Memory B cell (primary cell): ENCODE results near the gene SLC2A13.
"Not testable (repeated sequence)": the region's sequence is repeated elsewhere in the genome, so short reads cannot be mapped to it uniquely, and the experiment has no call there.

Source experiments
- ATAC-seq: fragments of 150-1000 bp; cut with Tn5 transposase; 2 replicates; pipeline ENCODE4 v1.10.0; 2021; ENCODE audit warnings: low read depth, mild to moderate bottlenecking, moderate library complexity
- DNase-seq, 2 donors: peaks; one replicate each; pipeline ENCODE4 v3.0.0; 2022; ENCODE audit warnings: low spot score in 2 of 2
- H3K27ac Mint-ChIP-seq: one replicate; pipeline ENCODE4 v1.8.0; 2022; ENCODE audit warnings: mild to moderate bottlenecking, moderate library complexity, mixed read lengths
- H3K27me3 Mint-ChIP-seq: one replicate; pipeline ENCODE4 v1.8.0; 2022; ENCODE audit warnings: mixed read lengths
- H3K36me3 Mint-ChIP-seq: one replicate; pipeline ENCODE4 v1.8.0; 2022; ENCODE audit warnings: mild to moderate bottlenecking, mixed read lengths
- H3K4me1 Mint-ChIP-seq: one replicate; pipeline ENCODE4 v1.8.0; 2022; ENCODE audit warnings: mixed read lengths
- H3K4me3 Mint-ChIP-seq: one replicate; pipeline ENCODE4 v1.8.0; 2022; ENCODE audit warnings: mild to moderate bottlenecking, moderate library complexity, mixed read lengths
- H3K9me3 Mint-ChIP-seq: one replicate; pipeline ENCODE4 v1.8.0; 2022; ENCODE audit warnings: mixed read lengths

SLC2A13 gene

GRCh38 chr12:39852346-39852745 lies 253.5 kb downstream of the SLC2A13 start:
- Mint-ChIP-seq H3K9me3 (peaks cover 6% of the 10 kb centered on the region), H3K27me3 (no peaks in the 10 kb centered on the region), H3K4me1 (peaks cover under 1% of the 10 kb centered on the region), H3K27ac (no peak overlapping the region), H3K36me3 (peaks cover 5% of the 10 kb centered on the region), H3K4me3 (no peak overlapping the region)
- DNase-seq (no peak), ATAC-seq (no peak)

GRCh38 chr12:39848218-39848617 lies 257.7 kb downstream of the SLC2A13 start:
- DNase-seq, ATAC-seq, H3K27me3 Mint-ChIP-seq, H3K27ac Mint-ChIP-seq, H3K9me3 Mint-ChIP-seq, H3K4me3 Mint-ChIP-seq, H3K36me3 Mint-ChIP-seq: not testable (repeated sequence)
- peaks cover 12% of the 10 kb centered on the region for H3K4me1 Mint-ChIP-seq

DNA sequence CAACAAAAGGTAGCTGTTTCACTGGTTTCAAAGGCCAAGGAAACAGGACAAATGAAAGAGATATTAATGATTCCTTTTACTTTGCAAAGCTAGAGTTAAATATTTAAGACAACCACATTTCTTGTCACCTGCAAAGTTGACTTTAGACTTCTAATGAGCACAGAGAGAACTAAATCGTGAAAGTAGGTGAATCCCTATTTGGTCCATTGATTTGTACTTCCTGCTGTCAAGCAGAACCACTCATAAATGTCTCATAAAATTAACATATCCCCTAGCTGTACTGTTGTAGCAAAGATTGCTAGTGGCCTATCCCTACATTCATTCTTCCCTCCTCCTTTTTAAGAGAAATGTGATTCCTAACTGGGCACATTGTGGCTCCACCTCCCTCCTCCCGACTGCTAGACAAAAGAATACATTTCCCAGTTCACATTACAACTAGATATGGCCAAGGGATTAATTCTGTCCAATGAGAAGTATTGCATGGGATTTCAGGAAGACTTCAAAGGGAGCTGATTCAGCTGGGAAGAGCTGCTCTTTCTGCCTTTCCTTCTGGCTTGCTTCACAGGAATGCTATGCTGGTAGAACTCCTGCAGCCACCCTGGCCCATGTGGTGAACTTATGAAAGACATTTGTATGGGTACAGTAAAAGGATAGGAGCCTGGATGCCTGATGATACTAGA lies 258.8 kb downstream of the SLC2A13 start:
- DNase-seq, result no peak

GRCh38 chr12:39846304-39846703 lies 259.6 kb downstream of the SLC2A13 start:
- Mint-ChIP-seq H3K27ac (no peak overlapping the region), H3K4me3 (no peak overlapping the region), H3K4me1 (peaks cover 12% of the 10 kb centered on the region), H3K9me3 (peaks cover 4% of the 10 kb centered on the region), H3K36me3 (peaks cover 3% of the 10 kb centered on the region), H3K27me3 (no peaks in the 10 kb centered on the region)
- DNase-seq (no peak), ATAC-seq (peak; percentile 62)

More for the DNA sequence above, 258.8 kb downstream of the SLC2A13 start:
- Mint-ChIP-seq H3K4me1 (peaks cover 12% of the 10 kb centered on the region), H3K27ac (peak overlapping the region; percentile 10), H3K27me3 (no peaks in the 10 kb centered on the region), H3K36me3 (peaks cover 3% of the 10 kb centered on the region), H3K4me3 (no peak overlapping the region), H3K9me3 (peaks cover 4% of the 10 kb centered on the region)
- ATAC-seq, result peak; percentile 38

DNA sequence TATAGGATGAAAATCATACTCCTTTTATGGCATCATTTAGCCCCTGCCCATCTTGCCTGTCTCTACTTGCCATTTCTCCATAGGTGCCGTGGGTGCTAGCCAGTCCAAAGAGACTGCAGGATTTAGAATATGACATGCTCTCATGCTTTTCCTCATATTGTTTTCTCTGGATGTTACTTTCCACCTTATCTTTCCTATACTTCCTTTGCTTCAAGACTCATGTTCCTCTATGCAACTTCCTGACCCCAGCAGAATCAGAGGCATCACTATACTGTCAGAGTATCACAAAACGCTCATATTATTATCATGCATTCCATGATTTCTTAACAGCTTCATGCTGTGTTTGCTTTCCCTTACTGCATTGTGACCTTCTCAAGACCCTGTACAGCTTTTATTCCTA lies 265.5 kb downstream of the SLC2A13 start:
- Mint-ChIP-seq H3K27me3 (no peaks in the 10 kb centered on the region), H3K36me3 (no peaks in the 10 kb centered on the region), H3K4me1 (no peaks in the 10 kb centered on the region), H3K27ac (no peak overlapping the region), H3K9me3 (no peaks in the 10 kb centered on the region), H3K4me3 (no peak overlapping the region)
- no peak for ATAC-seq
- DNase-seq, result no peak

GRCh38 chr12:39839072-39839471 lies 266.8 kb downstream of the SLC2A13 start:
- no peak overlapping the region for H3K4me3 Mint-ChIP-seq
- ATAC-seq, result no peak
- no peaks in the 10 kb centered on the region for H3K9me3 Mint-ChIP-seq

GRCh38 chr12:39835517-39836489 lies 270.1 kb downstream of the SLC2A13 start:
- Mint-ChIP-seq H3K27me3 (no peaks in the 10 kb centered on the region), H3K9me3 (no peaks in the 10 kb centered on the region), H3K27ac (no peak overlapping the region), H3K36me3 (no peaks in the 10 kb centered on the region), H3K4me1 (no peaks in the 10 kb centered on the region), H3K4me3 (no peak overlapping the region)
- no peak for DNase-seq
- no peak for ATAC-seq

More at GRCh38 chr12:39839072-39839471, 266.8 kb downstream of the SLC2A13 start:
- no peak for DNase-seq
- Mint-ChIP-seq H3K27me3 (no peaks in the 10 kb centered on the region), H3K27ac (no peak overlapping the region), H3K36me3 (no peaks in the 10 kb centered on the region), H3K4me1 (no peaks in the 10 kb centered on the region)

DNA sequence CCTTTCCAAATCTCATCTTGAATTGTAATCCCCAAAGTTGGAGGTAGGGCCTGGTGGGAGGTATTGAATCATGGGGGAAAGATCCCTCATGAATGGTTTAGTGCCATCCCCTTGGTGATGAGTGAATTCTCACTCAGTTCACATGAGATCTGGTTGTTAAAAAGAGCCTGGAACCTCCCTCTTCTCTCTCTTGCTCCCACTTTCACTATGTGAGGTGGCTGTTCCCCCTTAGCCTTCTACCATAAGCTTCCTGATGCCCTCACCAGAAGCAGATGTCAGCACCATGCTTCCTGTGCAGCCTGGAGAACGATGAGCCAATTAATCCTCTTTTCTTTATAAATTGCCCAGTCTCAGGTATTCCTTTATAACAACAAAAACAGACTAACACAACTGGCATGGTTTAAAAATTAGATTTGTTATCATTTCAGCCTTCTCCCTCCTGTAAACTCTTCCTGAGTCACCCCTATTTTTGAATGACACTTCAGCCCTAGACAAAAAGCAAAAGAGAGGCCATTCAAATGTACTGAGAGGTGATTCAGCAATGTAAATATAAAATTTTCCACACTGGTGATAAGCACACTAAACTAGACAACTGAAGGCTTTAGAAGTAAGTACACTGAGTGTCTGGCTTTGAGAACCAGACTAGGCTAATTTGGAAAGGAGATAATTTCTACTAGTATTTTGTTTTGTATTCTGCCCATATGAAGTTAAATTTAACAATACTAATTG lies 274.1 kb downstream of the SLC2A13 start:
- H3K9me3 Mint-ChIP-seq, result no peaks in the 10 kb centered on the region
- H3K4me1 Mint-ChIP-seq, result no peaks in the 10 kb centered on the region
- no peaks in the 10 kb centered on the region for H3K27me3 Mint-ChIP-seq
- H3K4me3 Mint-ChIP-seq, result no peak overlapping the region
- DNase-seq, result no peak
- peaks cover 6% of the 10 kb centered on the region for H3K36me3 Mint-ChIP-seq
- H3K27ac Mint-ChIP-seq, result no peak overlapping the region
- no peak for ATAC-seq

DNA sequence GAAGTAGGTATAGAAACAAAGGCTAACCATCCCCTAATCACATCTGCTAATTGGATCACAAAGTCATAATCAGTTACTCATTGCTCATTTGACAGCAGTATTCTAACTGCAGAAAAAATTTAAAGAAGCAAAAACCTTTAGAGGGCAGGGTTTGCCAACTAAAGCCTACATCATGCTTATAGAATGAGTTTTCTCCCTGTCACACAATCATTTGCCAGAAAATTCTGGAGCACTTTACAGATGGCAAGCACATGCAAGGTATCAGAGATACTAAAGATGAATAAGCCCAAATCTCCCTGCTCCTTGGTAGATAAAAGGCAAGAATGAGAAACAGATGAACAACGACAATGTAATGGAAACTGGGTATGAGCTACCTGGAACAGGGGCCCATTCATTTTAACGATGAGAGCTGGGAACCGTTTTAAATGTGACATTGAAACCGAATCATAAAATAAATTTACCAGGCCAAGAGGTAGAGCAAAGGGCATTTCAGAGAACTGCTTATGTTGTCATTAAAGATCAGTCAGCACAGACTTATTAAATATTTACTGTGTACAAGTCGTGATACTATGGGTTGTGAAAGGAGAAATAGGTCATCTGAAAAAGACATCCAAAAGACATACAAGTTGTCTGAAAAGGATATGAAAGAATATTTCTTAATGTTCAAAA lies 274.9 kb downstream of the SLC2A13 start:
- ATAC-seq, result no peak
- no peak for DNase-seq
- no peaks in the 10 kb centered on the region for H3K4me1 Mint-ChIP-seq
- H3K9me3 Mint-ChIP-seq, result no peaks in the 10 kb centered on the region
- no peaks in the 10 kb centered on the region for H3K27me3 Mint-ChIP-seq
- H3K36me3 Mint-ChIP-seq, result peaks cover 6% of the 10 kb centered on the region
- no peak overlapping the region for H3K4me3 Mint-ChIP-seq
- no peak overlapping the region for H3K27ac Mint-ChIP-seq

- DNase-seq, result no peak
- Mint-ChIP-seq H3K27ac (no peak overlapping the region), H3K36me3 (peaks cover 6% of the 10 kb centered on the region), H3K9me3 (no peaks in the 10 kb centered on the region), H3K4me1 (no peaks in the 10 kb centered on the region), H3K4me3 (no peak overlapping the region), H3K27me3 (no peaks in the 10 kb centered on the region)
- no peak for ATAC-seq
These were observed 275.7 kb downstream of the SLC2A13 start for GRCh38 chr12:39830171-39830570.

- H3K27me3 Mint-ChIP-seq, result no peaks in the 10 kb centered on the region
These were observed 281.2 kb downstream of the SLC2A13 start for GRCh38 chr12:39824505-39825212.

GRCh38 chr12:39816671-39817185 lies 289.2 kb downstream of the SLC2A13 start:
- ATAC-seq, result no peak
- Mint-ChIP-seq H3K36me3 (peaks cover 2% of the 10 kb centered on the region), H3K27me3 (no peaks in the 10 kb centered on the region), H3K4me3 (no peak overlapping the region), H3K4me1 (no peaks in the 10 kb centered on the region), H3K9me3 (peaks cover 3% of the 10 kb centered on the region), H3K27ac (no peak overlapping the region)
- no peak for DNase-seq

More at GRCh38 chr12:39824505-39825212, 281.2 kb downstream of the SLC2A13 start:
- H3K9me3 Mint-ChIP-seq, result no peaks in the 10 kb centered on the region
- peaks cover 6% of the 10 kb centered on the region for H3K36me3 Mint-ChIP-seq
- H3K4me3 Mint-ChIP-seq, result no peak overlapping the region
- ATAC-seq (no peak), DNase-seq (no peak)
- no peaks in the 10 kb centered on the region for H3K4me1 Mint-ChIP-seq
- H3K27ac Mint-ChIP-seq, result no peak overlapping the region

GRCh38 chr12:39815746-39816145 lies 290.1 kb downstream of the SLC2A13 start:
- Mint-ChIP-seq H3K36me3 (peaks cover 2% of the 10 kb centered on the region), H3K4me3 (no peak overlapping the region), H3K9me3 (peaks cover 3% of the 10 kb centered on the region), H3K27me3 (no peaks in the 10 kb centered on the region), H3K4me1 (no peaks in the 10 kb centered on the region), H3K27ac (no peak overlapping the region)
- no peak for ATAC-seq
- no peak for DNase-seq
